Osteoblast (primary cell): ENCODE results near the gene CYP2C8. TPM values are rescaled to one million over a fixed set of nuclear protein-coding genes. Genes with fewer than 3 reads are reported as not detected.

Experiments used
- DNase-seq: peaks from one replicate; pipeline ENCODE4 v3.0.0; 2011; ENCODE audit warnings: low spot score, mixed read lengths; ENCODE audit not compliant: insufficient read length; ENCODE audit errors: missing footprints
- H2AFZ ChIP-seq: 2 replicates; pipeline ENCODE4 v1.6.0; 2011; ENCODE audit warnings: mild to moderate bottlenecking, low read length
- H3K27ac ChIP-seq: 2 replicates; pipeline ENCODE4 v1.5.1; 2011; ENCODE audit warnings: mild to moderate bottlenecking, low read depth, low read length, moderate library complexity
- H3K27me3 ChIP-seq: 2 replicates; pipeline ENCODE4 v1.6.0; 2012; ENCODE audit warnings: mild to moderate bottlenecking, control low read depth, inconsistent platforms, low read length, moderate library complexity; ENCODE audit not compliant: insufficient read depth
- H3K36me3 ChIP-seq: 2 replicates; pipeline ENCODE4 v1.5.1; 2011; ENCODE audit warnings: mild to moderate bottlenecking, low read length, control low read depth, moderate library complexity; ENCODE audit not compliant: insufficient read depth
- H3K4me1 ChIP-seq: 2 replicates; pipeline ENCODE4 v1.5.1; 2011; ENCODE audit warnings: mild to moderate bottlenecking, low read length, control low read depth, moderate library complexity; ENCODE audit not compliant: insufficient read depth
- H3K4me2 ChIP-seq: 2 replicates; pipeline ENCODE4 v1.6.0; 2011; ENCODE audit warnings: mild to moderate bottlenecking, low read length; ENCODE audit not compliant: insufficient read depth
- H3K4me3 ChIP-seq: fragments of 200-600 bp; sonication (generic); 3 replicates; pipeline ENCODE4 v1.5.1; 2012; ENCODE audit warnings: mild to moderate bottlenecking, low read length, inconsistent platforms; ENCODE audit not compliant: insufficient read depth
- H3K79me2 ChIP-seq: 2 replicates; pipeline ENCODE4 v1.6.0; 2012; ENCODE audit warnings: mild to moderate bottlenecking, low read length, control low read depth, inconsistent platforms; ENCODE audit not compliant: insufficient read depth
- H3K9me3 ChIP-seq: 2 replicates; pipeline ENCODE4 v1.5.1; 2011; ENCODE audit warnings: low read depth, low read length, control low read depth
- H4K20me1 ChIP-seq: 2 replicates; pipeline ENCODE4 v1.6.0; 2012; ENCODE audit warnings: mild to moderate bottlenecking, low read length, control low read depth; ENCODE audit not compliant: insufficient read depth
- total RNA-seq: library from RNA; depleted of rRNA; stranded (reverse); fragments of >200 nt; gene quantifications from 2 replicates; pipeline ENCODE4 v1.2.3, GENCODE V29; 2012
- TF ChIP-seq, protein P1 (sequence below): IDR thresholded peaks from 2 replicates; pipeline ENCODE4 v1.5.1; 2011; ENCODE audit warnings: mild to moderate bottlenecking, low read depth, low read length, moderate library complexity; ENCODE audit errors: extremely low read depth

Gene CYP2C8
- total RNA-seq, 1 donor = under 0.01 TPM

DNA sequence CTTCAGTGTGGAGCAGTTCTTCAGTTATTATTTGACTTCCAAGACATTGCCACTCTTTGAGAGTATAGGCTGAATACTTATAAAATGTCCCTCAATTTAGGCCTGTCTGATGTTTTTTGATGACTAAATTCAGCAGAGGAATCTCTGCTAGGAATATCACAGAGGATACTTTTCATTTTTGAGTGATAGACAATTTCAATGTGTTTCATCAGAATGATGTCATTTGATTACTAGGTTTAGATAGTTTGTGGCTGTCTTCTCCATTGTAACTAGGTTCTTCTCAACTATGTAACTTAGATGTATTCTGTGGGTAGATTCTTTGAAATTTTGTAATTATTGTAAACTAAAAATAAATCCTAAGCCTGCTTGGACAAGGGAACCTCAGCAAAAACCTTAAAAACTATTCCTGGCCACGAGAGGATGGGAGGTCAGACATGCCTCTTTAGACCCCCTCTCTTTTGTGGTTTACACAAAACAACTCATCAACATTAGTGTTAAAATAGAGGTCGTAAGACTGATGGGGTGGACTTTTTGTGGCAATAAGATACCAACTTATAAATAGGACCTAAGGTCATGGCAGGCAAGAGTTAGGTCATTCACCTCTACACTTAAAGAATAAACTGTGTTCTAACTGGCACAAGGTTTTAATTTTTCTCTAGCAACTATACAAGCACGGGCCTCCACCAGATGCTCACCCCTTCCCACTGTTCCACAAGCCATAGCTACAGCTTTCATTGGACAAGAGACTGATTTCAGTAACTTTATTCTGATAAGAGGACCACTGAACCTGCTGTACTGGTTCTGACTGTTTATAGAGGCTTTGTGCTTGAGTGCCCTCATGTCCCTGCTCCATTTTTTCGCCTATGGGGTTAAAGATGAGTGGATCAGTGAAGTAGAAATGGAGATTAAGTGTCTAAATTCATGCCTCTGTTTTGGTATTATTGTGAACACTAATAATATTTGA lies 33.7 kb downstream of the CYP2C8 start:
- Histone ChIP-seq H2AFZ (no peak overlapping the region), H3K9me3 (no peaks in the 10 kb centered on the region), H3K4me2 (no peak overlapping the region), H4K20me1 (no peaks in the 10 kb centered on the region), H3K4me3 (no peak overlapping the region), H3K4me1 (no peaks in the 10 kb centered on the region), H3K27ac (no peak overlapping the region), H3K27me3 (no peaks in the 10 kb centered on the region), H3K36me3 (no peaks in the 10 kb centered on the region), H3K79me2 (no peaks in the 10 kb centered on the region)
- TF ChIP-seq, protein P1, sequence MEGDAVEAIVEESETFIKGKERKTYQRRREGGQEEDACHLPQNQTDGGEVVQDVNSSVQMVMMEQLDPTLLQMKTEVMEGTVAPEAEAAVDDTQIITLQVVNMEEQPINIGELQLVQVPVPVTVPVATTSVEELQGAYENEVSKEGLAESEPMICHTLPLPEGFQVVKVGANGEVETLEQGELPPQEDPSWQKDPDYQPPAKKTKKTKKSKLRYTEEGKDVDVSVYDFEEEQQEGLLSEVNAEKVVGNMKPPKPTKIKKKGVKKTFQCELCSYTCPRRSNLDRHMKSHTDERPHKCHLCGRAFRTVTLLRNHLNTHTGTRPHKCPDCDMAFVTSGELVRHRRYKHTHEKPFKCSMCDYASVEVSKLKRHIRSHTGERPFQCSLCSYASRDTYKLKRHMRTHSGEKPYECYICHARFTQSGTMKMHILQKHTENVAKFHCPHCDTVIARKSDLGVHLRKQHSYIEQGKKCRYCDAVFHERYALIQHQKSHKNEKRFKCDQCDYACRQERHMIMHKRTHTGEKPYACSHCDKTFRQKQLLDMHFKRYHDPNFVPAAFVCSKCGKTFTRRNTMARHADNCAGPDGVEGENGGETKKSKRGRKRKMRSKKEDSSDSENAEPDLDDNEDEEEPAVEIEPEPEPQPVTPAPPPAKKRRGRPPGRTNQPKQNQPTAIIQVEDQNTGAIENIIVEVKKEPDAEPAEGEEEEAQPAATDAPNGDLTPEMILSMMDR = no peak
- DNase-seq = no peak

DNA sequence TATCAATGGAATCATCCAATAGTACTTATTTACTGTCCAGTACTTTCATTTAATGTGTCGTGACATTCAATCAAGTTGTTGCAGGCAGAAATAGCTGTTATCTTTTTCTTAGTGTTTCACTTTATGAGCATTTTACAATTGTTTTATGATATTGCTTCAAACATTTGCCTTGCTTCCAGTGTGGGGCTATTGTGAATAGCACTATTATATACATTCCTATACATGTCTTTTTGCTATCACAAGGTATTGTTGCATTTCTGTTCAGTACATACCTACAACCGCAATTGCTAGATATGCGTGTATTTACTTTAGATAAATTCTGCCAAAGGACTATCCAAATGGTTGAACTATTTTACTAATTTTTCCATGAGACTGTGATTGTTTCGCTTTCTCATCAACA lies 34.9 kb downstream of the CYP2C8 start:
- TF ChIP-seq, protein P1 = no peak
- H3K4me2 ChIP-seq = no peak overlapping the region

DNA sequence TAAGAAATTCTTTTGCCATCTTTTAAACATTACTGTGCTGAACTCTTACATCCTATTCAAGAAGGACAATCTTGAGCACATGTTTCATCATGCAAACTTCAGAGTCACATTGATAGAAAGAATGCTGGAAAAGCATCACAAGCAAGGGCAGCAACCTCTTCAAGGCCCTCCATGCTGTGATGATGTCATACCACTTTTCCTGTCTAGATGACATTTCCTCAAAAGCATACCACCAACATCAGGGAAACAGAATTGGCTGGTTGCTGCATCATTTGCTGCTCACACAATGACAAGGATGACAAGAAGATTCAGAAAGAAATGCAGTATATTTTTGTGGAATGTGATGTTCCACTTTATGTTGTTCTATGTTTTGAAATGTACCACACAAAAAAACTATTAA lies 37.6 kb downstream of the CYP2C8 start:
- DNase-seq = no peak
- Histone ChIP-seq H3K4me1 (no peaks in the 10 kb centered on the region), H3K27me3 (no peaks in the 10 kb centered on the region), H3K9me3 (no peaks in the 10 kb centered on the region), H3K36me3 (no peaks in the 10 kb centered on the region), H2AFZ (no peak overlapping the region), H3K4me2 (no peak overlapping the region), H3K4me3 (no peak overlapping the region), H4K20me1 (no peaks in the 10 kb centered on the region), H3K79me2 (no peaks in the 10 kb centered on the region), H3K27ac (no peak overlapping the region)
- TF ChIP-seq, protein P1 = no peak

More for the DNA sequence above, 34.9 kb downstream of the CYP2C8 start:
- H4K20me1 ChIP-seq = no peaks in the 10 kb centered on the region
- no peaks in the 10 kb centered on the region for H3K4me1 ChIP-seq
- no peak for DNase-seq
- no peak overlapping the region for H3K4me3 ChIP-seq
- no peak overlapping the region for H3K27ac ChIP-seq
- H2AFZ ChIP-seq = no peak overlapping the region
- no peaks in the 10 kb centered on the region for H3K79me2 ChIP-seq
- H3K9me3 ChIP-seq = no peaks in the 10 kb centered on the region
- H3K27me3 ChIP-seq = no peaks in the 10 kb centered on the region
- H3K36me3 ChIP-seq = no peaks in the 10 kb centered on the region

DNA sequence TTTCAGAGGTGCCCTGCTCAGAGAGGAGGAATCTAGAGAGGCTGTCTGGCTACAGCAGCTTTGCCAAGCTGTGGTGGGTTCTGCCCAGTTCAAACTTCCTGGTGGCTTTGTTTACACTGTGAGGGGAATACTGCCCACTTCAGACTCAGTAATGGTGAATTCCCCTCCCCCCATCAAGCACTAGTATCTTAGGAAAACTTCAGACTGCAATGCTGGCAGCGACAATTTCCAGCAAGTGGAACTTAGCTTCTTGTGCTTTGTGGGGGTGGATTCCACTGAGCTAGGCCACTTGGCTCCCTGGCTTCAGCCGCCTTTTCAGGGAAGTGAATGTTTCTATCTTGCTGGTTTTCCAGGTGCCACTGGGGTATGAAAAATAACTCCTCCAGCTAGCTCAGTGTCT lies 42.8 kb downstream of the CYP2C8 start:
- TF ChIP-seq, protein P1 = no peak
- no peak overlapping the region for H3K27ac ChIP-seq
- no peaks in the 10 kb centered on the region for H4K20me1 ChIP-seq

More for the DNA sequence above, 42.8 kb downstream of the CYP2C8 start:
- no peak overlapping the region for H3K4me3 ChIP-seq
- H3K4me1 ChIP-seq = no peaks in the 10 kb centered on the region
- no peaks in the 10 kb centered on the region for H3K36me3 ChIP-seq
- H3K27me3 ChIP-seq = no peaks in the 10 kb centered on the region
- H3K79me2 ChIP-seq = no peaks in the 10 kb centered on the region
- peaks cover 2% of the 10 kb centered on the region for H3K9me3 ChIP-seq
- no peak overlapping the region for H2AFZ ChIP-seq
- no peak overlapping the region for H3K4me2 ChIP-seq
- no peak for DNase-seq
